NCI-H82 treated with DMSO at 0.1 percent for 48 hours (cell line): ENCODE results near the gene UBA6.
A peak's percentile ranks its signal among the peaks of the same experiment; 100 is the strongest.
"Not testable (repeated sequence)": the region's sequence is repeated elsewhere in the genome, so short reads cannot be mapped to it uniquely, and the experiment has no call there.

ENCODE experiments used
- DNase-seq: peaks from one replicate; lab custom pipeline; 2025; ENCODE audit not compliant: unreplicated experiment; lab: John Stamatoyannopoulos, UW

The UBA6 gene

DNA sequence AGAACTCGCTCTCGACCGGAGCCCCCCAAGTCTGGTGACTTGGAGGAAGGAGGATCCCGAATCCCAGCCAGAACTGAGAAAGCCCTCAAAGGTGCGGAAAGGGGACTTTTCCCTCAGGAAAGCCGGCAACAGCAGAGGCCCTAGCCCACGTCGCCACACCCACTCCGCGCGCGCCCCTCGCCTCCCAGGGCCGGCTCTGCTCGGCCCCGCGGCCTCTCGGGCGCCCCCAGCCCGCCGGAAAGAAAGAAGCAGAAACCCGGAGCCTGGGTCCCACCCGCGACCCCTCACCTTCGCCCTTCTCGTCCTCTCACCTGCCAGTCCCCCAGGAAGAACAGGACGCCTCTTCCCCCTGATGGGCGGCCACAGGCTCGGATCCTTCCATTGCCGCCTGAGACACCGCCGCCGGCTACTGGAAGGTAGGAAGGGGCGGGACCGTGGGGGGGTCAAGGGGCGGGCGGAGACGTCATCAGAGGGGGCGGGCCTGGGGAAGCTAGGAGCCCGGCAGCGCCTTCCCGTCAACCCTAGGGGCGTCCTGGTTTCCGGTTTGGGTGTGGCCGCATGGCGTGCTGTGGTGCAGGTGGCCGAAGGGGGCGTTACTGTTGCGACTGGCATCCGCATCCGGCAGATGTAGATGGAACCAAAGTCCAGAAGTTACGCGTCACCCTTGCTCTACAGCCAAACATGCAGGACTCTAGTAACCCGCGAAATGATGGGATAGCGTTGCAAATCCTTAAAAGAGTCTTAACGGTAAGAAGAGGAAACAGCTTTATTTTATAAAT, at the start of gene UBA6:
Gene UBA6, minus strand, starts transcription at position 418 of the 779 bp plus-strand sequence. Its CDS starts 36 bp downstream, at position 382.
- peak; percentile 76 for DNase-seq

DNA sequence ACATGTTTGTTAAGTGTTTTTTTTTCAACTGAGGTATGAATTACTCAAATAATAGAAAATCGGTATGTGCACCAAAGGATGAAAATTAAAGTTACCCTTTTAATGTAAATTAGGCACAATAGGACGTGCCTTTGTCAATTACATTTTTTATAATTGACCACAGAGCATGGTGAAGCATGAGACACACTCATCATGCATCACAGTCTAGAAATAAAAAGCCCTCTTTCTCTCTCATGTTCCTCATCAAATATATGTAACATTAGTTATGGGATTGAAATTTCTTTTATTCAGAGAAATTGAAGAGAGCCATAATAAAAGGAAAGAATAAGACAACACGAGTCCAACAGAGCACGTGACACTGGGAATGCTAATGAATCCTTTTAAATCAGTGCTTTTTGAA, 49.7 kb upstream of the UBA6 start:
- no peak for DNase-seq

DNA sequence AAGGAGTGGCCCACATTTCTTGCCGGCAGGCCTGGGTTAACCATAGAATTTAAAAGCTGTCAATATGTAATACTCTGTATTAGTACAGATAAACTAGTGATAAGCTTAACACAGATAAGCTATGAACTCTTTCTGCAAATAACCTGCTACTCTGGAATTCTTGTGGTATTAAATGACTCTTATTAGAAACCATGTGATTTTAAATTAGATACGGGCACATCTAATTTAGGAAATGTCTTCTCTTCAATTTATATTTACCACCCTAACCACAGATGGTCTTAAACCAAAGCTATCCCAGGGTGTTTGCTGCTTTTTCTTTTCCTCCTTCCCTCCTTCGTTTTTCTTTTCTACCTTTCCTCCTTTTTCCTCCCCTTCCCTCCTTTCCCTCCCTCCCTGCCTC, 48.3 kb upstream of the UBA6 start:
- no peak for DNase-seq

DNA sequence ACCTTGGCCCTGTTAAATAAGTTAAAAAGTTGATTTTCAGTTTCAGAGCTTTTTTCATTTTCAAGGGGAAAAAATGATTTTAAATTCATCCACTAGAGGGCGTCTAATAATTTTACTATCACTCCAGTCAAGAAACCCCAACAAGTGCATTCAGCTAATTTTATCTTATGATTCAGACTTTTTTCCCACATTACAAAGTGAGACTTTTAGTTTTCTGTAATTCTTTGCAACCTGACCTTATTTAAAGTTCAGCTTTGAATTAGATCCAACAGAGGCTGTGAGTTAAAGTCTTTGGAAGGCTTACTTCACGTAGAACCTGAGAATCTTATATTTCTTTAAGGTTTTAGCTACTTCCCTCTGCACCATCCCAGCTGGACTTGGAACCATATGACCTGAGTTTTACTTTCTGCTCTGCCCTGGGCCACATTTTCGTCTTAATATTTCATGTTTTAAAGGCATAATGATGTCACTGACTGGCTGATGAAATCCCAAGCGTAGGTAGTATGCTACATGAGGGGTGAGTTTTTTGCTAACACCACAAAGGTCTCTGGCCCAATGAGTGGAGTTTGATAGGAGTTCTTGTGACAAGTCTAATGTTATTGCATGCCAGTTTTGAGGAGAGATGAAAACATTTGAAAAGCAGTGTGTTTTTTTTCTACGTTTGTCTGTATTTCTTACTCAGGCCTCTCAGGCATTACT, 46.0 kb upstream of the UBA6 start:
- DNase-seq, result no peak

DNA sequence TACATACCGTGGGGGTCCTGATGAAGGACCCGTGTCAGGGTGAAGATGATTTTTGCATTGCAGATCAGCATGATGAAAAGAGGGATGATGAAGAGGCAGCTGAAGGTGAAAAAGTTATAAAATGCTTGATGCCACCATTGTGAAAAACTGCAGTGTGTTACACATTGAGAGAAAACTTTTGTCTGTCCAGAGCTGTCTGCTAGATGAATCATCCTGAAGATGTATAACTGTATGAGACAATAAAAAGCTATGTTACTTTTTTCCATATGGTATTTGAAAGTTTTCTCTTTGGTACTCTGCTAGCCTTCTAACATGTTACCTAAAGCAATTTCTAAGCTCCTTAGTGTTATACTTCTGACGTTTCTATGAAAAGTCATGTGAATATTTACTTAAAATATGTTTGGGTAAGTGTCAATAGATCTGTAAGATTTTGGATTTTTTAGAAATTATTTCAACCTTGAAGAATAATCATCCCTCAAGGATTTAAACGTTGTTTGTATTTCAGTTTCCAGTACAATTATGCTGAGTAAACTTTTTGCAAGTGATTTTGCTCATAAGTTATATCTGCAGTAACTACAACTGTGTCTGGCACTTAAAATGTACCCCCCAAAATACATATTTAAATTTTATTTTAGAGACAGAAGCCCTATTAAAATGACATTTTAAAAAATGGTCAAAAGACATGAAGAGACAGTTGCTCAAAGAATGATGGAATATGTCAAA, 43.8 kb upstream of the UBA6 start:
- DNase-seq, result no peak

DNA sequence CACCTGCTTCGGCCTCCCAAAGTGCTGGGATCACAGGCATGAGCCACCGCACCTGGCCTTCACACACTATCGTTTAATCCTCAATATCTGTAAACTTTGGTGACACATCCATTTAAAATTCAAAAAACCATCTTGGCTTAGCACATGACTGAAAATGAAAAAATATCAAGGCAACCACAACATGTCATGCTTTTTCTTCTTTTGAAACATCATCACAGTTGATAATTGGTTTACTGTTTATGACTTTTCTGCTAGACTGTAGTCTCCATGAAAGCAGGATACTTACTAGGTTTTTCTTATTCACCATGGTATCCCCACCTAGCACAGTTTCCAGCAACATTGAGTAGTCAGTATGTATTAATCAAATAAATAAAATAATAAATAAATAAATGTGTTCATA, 42.2 kb upstream of the UBA6 start:
- no peak for DNase-seq

DNA sequence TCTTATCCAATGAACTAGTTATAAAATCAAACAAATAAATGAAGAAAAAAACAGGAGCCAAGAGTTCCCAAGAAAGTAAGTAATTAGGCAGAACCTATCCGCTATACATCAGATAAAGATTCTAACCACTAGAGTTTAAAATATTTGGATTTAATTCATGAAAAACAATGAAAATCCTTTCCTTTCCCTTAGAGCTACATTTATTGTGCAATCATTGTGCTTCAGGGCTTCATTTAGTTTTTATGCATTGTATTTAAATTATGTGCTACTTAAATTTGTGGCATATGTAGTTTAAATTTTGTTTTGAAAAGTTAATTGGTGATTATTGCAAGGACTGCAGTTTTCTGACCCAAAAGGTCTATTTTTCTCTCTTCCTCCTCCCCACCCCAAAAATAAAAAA, 35.3 kb upstream of the UBA6 start:
- no peak for DNase-seq

DNA sequence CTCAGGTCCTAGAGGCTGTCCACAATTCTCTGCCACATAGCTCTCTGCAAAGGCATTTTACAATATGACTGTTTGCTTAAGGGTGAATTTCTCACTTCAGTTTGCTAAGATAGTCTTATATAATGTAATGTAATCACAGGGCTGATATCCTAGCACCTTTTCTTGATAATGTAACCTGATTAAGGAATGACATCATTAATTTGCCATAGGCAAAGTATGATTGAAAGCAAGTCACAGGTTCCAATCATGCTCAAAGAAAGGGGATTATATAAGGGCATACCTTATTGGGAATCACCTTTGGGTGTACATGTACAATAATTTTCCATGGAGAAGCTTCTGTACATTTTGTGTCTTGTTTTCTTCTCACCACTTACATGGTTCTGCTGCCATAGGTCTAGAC, 34.4 kb upstream of the UBA6 start:
- DNase-seq, result no peak

DNA sequence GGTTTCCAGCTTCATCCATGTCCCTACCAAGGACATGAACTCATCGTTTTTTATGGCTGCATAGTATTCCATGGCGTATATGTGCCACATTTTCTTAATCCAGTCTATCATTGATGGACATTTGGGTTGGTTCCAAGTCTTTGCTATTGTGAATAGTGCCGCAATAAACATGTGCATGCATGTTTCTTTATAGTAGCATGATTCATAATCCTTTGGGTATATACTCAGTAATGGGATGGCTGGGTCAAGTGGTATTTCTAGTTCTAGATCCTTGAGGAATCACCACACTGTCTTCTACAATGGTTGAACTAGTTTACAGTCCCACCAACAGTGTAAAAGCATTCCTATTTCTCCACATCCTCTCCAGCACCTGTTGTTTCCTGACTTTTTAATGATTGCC, 29.6 kb upstream of the UBA6 start:
- DNase-seq, result not testable (repeated sequence)

DNA sequence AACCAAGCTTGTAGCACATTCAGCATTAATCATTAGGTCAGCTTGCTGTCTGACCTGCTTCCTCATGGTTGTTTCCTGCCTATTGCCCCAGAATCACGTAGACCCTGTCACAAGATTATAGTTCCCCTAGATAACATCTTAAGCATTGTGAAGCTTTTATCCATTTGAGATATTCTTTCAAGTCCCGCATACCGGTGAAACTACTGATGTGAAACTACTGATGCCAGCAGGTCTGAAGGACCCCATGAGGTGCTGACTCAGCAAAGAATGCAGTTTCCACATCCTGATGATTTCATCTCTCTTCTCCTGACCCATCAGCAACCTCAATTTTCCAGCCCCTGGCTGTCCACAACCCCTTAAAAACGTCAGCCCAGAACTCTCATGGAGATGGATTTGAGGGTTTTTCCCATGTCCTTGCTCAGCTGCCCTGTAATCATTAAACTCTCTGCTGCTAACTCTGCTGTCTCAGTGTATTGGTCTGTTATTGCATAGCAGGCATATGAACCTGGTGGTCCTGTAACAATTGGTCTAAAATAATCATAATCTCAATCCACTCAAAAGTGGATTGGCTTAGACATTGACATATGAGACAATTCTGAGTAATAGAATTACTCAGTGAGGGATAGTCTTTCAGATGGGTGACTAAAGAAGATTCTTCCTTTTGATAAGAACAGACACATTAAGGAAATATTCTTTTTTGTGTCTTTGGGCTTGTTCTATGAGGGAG, 26.3 kb upstream of the UBA6 start:
- DNase-seq, result no peak

DNA sequence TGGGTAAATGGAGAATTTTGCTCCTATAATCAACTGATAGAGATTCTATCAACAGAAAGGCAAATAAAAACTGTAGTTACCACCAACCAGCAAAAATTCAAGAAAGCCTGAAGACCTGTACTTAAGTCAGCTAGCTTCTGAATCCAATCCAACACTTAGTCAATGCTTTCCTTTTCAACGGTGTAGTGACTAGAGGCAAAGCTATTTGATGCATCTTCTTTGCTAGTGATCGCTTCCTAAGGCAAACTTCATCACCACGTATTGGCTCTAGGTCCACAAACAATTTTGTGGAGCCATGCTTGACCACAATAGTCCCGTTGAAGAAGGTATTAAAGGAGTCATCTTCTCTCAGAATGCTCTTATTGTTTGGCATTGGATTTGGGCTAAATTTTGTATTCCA, 25.0 kb upstream of the UBA6 start:
- no peak for DNase-seq

DNA sequence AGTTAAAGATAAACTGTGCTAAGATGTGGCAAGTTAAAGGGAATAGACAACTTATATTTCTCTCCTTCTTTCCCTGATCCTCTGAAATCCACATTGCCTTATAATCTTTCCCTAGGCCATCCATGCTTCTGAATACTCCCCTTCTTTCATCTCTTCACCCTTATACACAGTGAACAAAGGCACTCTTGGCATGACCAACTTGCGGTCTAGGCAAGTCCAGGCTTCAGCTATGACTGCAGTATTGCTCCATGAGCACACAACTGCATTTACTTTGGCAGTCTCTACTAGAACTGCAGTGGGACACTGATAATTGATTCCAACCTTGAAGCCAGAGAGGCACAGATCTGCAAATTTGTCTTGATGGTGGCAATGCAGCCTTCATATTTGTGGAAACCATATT, 24.2 kb upstream of the UBA6 start:
- DNase-seq, result no peak

DNA sequence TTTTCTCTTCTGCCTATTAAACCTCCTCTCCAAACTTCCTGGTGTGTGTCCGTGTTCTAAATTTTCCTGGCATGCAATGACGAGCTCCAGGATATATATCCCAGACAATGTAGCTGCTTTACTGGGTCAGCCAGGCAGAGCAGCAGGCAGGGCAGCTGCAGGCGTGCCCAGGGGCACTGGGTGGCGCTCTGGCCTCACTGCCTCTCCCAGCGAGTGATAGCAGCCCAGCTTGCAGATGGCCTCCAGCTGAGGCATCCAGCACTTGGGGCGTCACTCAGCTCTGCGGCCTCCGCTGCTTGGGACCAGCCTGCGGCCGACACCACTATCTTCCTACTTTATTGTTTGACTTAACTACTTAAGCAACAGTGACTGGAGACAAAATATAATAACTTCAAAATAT, 23.0 kb upstream of the UBA6 start:
- no peak for DNase-seq

DNA sequence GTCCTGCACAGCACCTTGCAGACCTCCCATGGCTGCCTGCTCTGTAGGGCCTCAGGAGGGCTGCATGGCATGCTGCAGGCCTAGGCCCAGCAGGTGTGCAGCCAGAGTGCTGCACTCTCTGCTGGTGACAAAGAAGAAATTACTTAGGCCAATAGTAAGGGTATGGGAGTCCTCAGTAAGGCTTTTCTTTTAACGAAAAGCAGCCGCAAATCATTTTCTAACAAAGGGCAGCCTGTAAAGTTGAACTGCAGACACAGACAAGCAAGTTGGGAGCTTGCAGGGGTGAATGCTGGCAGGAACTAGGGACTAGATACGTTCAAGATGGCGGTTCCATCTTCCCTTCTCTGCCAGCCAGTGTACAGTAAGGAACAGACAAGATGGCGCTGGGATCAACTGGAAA, 22.4 kb upstream of the UBA6 start:
- DNase-seq, result no peak

DNA sequence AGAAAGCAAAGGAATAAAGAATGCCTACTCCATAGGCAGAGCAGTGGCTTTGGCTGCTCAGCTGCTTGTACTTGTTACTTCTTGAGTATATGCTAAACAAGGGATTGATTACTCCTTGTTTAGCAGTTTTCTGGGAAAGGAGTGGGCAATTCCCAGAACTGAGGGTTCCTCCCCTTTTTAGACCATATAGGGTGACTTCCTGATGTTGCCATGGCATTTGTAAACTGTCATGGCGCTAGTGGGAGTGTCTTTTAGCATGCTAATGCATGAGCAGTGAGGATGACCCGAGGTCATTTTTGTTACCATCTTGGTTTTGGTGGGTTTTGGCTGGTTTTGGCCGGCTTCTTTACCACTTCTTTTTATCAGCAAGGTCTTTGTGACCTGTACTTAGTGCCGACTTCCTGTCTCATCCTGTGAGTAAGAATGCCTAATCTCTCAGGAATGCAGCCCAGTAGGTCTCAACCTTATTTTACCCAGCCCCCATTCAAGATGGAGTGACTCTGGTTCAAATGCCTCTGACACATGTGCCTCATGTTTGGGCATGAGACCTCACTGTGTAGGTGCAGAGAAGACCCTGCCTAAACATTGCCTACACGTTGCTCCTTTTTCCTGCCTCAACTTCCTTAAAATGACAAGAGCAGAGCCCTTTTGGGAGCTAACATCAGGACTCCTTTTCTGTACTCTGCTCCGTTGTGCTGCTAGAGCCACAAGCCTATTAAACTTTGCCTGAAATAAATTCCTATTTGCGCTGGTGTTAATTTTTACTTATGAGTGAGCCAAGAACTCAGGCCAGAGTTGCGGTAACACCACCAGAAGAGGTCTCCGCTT, 21.0 kb upstream of the UBA6 start:
- DNase-seq, result no peak

DNA sequence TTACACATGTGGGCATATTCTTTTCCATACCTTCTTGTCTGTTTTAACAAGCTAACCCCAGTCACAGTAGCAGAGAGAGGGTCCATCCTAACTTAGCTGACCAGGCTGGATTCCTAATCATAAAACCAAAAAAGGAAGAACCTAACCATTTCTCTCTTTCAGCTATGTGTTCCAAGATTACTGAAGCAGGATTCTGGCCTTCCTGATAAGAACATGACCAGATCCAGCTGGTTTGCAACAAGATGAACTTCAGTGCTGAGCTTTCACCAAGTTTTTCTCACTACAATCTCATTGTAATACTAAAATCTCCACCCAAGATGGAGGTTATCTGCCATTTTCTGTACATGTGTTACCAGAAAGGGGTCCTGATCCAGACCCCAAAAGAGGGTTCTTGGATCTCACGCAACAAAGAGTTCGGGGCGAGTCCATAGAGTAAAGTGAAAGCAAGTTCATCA, 20.4 kb upstream of the UBA6 start:
- no peak for DNase-seq

DNA sequence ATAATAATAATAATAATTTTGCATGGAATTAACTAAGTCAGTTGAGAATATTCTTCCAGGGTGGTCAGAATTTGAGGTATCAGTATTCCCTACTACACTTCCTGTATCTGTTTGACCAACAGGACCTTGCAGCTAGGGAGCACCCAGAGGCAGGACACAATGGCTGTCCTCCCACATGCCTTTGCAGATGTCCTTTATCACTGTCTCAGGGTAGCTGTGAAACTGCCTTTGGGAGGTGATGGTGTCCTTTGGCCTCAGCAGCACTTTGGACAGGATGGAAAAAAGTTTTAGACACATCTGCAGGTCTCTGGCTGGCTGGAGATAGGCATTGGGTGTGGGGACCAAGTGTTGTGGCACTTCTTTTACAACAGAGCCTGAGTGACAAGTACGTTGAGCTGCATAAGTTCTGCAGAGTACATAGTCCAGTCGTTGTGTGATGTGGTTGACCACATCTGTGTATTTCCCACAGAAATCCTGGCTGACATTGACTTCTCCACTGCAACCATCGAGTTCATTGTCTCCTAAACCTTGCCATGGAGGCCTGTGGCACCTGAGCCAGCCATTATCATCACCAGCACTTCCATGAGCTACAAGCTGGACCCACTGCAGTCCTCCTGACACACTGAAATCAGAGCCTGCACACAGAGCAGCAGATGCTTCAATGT, 19.1 kb upstream of the UBA6 start:
- no peak for DNase-seq

DNA sequence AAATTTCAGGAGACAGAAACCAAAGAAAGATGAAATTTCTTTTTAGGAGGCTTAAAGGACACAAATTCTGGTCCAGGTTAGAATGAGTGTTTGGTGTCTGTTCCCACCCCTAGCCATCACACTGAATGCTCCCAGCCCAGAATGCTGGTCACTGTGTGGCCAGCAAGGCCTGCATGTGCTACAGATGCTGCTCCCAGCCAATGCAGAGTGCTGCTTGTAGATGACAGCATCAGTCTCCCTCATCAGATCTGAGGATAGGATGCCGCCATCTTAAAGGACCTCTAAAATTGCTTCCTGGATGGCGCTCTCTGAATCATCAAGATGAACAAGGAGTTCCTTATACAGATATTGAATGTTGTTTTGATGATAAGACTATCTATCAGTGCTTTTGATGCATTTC, 17.9 kb upstream of the UBA6 start:
- DNase-seq, result no peak

DNA sequence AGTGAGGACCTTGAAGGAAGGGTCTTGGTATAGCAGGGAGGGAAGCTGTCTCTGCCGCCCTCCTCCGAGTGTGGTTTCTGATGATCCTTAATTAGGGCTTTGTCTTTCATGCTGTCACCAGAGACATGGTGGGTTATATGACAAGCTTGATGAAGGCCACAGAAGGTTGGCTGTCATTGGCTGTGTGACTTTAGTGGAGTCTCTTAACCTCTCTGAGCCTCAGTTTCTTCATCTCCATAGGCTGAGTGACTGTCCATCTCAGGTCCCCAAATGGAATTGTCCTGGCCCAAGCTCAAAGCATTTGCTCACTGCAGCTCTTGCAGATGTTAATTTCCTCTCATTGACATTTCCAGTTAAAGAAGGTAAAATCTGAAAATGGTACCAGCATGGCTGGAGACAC, 16.6 kb upstream of the UBA6 start:
- no peak for DNase-seq

DNA sequence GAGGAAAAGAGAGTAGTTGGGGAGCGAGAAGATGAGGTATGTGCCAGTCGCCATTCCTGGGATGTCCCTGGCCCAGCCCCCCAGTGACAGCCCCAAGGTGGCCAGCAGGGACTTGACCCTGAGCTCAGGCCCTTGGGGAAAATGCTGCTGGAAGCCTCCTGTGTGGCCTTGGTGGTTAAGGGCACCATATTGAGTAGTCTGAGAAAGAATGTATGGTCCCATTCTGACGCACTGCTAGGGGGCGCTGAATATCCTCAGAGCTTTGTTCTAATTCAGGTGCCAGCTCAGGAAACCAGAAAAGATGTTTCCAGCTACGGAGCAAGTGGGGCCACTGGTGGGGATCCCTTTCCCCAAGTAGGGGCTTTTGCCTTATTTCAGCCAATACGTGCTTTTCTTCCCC, 14.0 kb upstream of the UBA6 start:
- DNase-seq, result no peak
